ENCODE data around the gene NOX3. TPM values are rescaled to one million over a fixed set of nuclear protein-coding genes. Genes with fewer than 3 reads are reported as not detected.

NOX3 gene
- total and polyA plus RNA-seq, 2 experiments from 2014 or later, result not detected

- WGBS (ENCODE audit: low lambda C conversion rate, missing lambda C conversion rate), result 88% methylated on average over 3 of the region's 3 CpGs
- Histone ChIP-seq H2AFZ (no peak overlapping the region), H3K27me3 (no peaks in the 10 kb centered on the region), H3K36me3 (replicated peaks; ENCODE audit: insufficient read depth, low read depth) (no peaks in the 10 kb centered on the region), H3K9me3 (ENCODE audit: low read depth) (no peaks in the 10 kb centered on the region), H3K79me2 (no peaks in the 10 kb centered on the region), H4K20me1 (ENCODE audit: insufficient read depth, poor library complexity, severe bottlenecking) (no peaks in the 10 kb centered on the region), H3K9me2 (replicated peaks; ENCODE audit: insufficient read depth) (no peaks in the 10 kb centered on the region), H3K4me3 (no peak overlapping the region), H3K27ac (no peak overlapping the region), H3K4me2 (no peak overlapping the region), H3K4me1 (ENCODE audit: insufficient read depth) (no peaks in the 10 kb centered on the region)
- TF ChIP-seq EZH2 (IDR thresholded peaks at IDR 0.05; ENCODE audit: borderline replicate concordance), result no peak
- TF ChIP-seq, protein P1, sequence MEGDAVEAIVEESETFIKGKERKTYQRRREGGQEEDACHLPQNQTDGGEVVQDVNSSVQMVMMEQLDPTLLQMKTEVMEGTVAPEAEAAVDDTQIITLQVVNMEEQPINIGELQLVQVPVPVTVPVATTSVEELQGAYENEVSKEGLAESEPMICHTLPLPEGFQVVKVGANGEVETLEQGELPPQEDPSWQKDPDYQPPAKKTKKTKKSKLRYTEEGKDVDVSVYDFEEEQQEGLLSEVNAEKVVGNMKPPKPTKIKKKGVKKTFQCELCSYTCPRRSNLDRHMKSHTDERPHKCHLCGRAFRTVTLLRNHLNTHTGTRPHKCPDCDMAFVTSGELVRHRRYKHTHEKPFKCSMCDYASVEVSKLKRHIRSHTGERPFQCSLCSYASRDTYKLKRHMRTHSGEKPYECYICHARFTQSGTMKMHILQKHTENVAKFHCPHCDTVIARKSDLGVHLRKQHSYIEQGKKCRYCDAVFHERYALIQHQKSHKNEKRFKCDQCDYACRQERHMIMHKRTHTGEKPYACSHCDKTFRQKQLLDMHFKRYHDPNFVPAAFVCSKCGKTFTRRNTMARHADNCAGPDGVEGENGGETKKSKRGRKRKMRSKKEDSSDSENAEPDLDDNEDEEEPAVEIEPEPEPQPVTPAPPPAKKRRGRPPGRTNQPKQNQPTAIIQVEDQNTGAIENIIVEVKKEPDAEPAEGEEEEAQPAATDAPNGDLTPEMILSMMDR (IDR thresholded peaks at IDR 0.05; ENCODE audit: poor library complexity), result no peak
- no peak for TF ChIP-seq EZH2phosphoT487 (IDR thresholded peaks at IDR 0.05; ENCODE audit: low read depth, severe bottlenecking, unreplicated experiment)
- DNase-seq (ENCODE audit: low spot score), result no peak
These were observed 58.4 kb downstream of the NOX3 start for GRCh38 chr6:155397172-155397705.

DNA sequence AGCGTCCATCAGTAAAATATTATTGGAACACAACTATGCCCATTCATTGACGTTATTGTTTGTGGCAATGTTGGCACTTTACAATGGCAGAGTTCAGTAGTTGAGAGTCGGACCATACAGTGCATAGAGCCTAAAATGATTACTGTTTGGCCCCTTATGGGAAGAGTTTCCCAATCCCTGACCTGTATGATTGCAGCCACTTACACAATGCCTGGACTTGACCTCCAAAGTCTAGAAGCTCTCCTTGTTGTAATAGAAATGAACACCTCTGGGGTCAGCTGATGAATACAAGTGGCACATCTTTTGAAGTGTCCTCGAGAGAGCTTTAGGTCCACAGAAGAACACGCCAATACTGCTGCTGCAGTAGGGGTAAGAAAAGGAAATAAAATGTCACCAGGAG lies 59.0 kb downstream of the NOX3 start:
- Histone ChIP-seq H3K9me3 (ENCODE audit: low read depth) (no peaks in the 10 kb centered on the region), H3K36me3 (replicated peaks; ENCODE audit: insufficient read depth, low read depth) (no peaks in the 10 kb centered on the region), H4K20me1 (ENCODE audit: insufficient read depth, poor library complexity, severe bottlenecking) (no peaks in the 10 kb centered on the region), H3K4me1 (ENCODE audit: insufficient read depth) (no peaks in the 10 kb centered on the region), H3K9me2 (replicated peaks; ENCODE audit: insufficient read depth) (no peaks in the 10 kb centered on the region), H2AFZ (no peak overlapping the region), H3K4me2 (no peak overlapping the region), H3K27me3 (no peaks in the 10 kb centered on the region), H3K79me2 (no peaks in the 10 kb centered on the region), H3K27ac (no peak overlapping the region), H3K4me3 (no peak overlapping the region)
- no peak for DNase-seq (ENCODE audit: low spot score)
- WGBS (ENCODE audit: low lambda C conversion rate, missing lambda C conversion rate), result 92% methylated on average over 5 of the region's 5 CpGs
- no peak for TF ChIP-seq EZH2 (IDR thresholded peaks at IDR 0.05; ENCODE audit: borderline replicate concordance)
- no peak for TF ChIP-seq EZH2phosphoT487 (IDR thresholded peaks at IDR 0.05; ENCODE audit: low read depth, severe bottlenecking, unreplicated experiment)

GRCh38 chr6:155395339-155395738 lies 60.3 kb downstream of the NOX3 start:
- Histone ChIP-seq H4K20me1 (ENCODE audit: insufficient read depth, poor library complexity, severe bottlenecking) (no peaks in the 10 kb centered on the region), H3K79me2 (no peaks in the 10 kb centered on the region), H3K4me2 (no peak overlapping the region), H3K4me3 (no peak overlapping the region), H2AFZ (no peak overlapping the region), H3K4me1 (ENCODE audit: insufficient read depth) (no peaks in the 10 kb centered on the region), H3K27ac (no peak overlapping the region), H3K36me3 (replicated peaks; ENCODE audit: insufficient read depth, low read depth) (no peaks in the 10 kb centered on the region), H3K9me3 (ENCODE audit: low read depth) (no peaks in the 10 kb centered on the region), H3K27me3 (no peaks in the 10 kb centered on the region), H3K9me2 (replicated peaks; ENCODE audit: insufficient read depth) (no peaks in the 10 kb centered on the region)
- no peak for DNase-seq (ENCODE audit: low spot score)
- TF ChIP-seq EZH2 (IDR thresholded peaks at IDR 0.05; ENCODE audit: borderline replicate concordance), result no peak
- TF ChIP-seq, protein P1 (IDR thresholded peaks at IDR 0.05; ENCODE audit: poor library complexity), result no peak
- TF ChIP-seq EZH2phosphoT487 (IDR thresholded peaks at IDR 0.05; ENCODE audit: low read depth, severe bottlenecking, unreplicated experiment), result no peak
- 74% methylated on average over 1 of the region's 1 CpG for WGBS (ENCODE audit: low lambda C conversion rate, missing lambda C conversion rate)

- Histone ChIP-seq H3K36me3 (replicated peaks; ENCODE audit: insufficient read depth, low read depth) (no peaks in the 10 kb centered on the region), H3K9me3 (ENCODE audit: low read depth) (no peaks in the 10 kb centered on the region), H3K27ac (no peak overlapping the region), H2AFZ (no peak overlapping the region), H4K20me1 (ENCODE audit: insufficient read depth, poor library complexity, severe bottlenecking) (no peaks in the 10 kb centered on the region), H3K4me1 (ENCODE audit: insufficient read depth) (no peaks in the 10 kb centered on the region), H3K27me3 (no peaks in the 10 kb centered on the region), H3K4me3 (no peak overlapping the region), H3K9me2 (replicated peaks; ENCODE audit: insufficient read depth) (no peaks in the 10 kb centered on the region), H3K79me2 (no peaks in the 10 kb centered on the region), H3K4me2 (no peak overlapping the region)
- TF ChIP-seq EZH2 (IDR thresholded peaks at IDR 0.05; ENCODE audit: borderline replicate concordance) (no peak), EZH2phosphoT487 (IDR thresholded peaks at IDR 0.05; ENCODE audit: low read depth, severe bottlenecking, unreplicated experiment) (no peak)
- TF ChIP-seq, protein P1 (IDR thresholded peaks at IDR 0.05; ENCODE audit: poor library complexity), result no peak
- 79% methylated on average over 3 of the region's 3 CpGs for WGBS (ENCODE audit: low lambda C conversion rate, missing lambda C conversion rate)
- DNase-seq (ENCODE audit: low spot score), result no peak
These were observed 66.5 kb downstream of the NOX3 start for GRCh38 chr6:155389130-155389529.
